ENCODE measurements around the gene ITSN1. TPM values are rescaled to one million over a fixed set of nuclear protein-coding genes. Genes with fewer than 3 reads are reported as not detected.

Gene ITSN1
- total RNA-seq, 8 experiments from 2014 or later = 27.8 to 89.0 (median 36.4) TPM

DNA sequence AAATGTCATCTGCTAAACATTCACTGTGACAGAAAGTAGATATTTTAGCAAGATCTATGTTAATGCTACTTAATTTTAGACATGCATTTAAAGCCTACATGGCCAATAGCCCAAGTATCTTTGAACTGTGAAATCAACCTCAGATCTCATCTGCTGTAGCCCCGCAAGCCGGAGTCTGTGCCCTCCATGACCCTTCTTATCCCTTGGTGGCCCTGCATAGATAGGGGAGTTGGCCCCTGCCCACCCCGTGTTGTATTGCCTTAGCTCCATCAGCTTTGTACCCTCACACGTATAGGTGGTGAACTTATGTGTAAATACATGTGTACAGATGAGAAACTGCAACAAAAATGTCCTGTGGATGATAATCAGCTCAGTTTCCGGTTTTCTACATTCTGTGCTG lies 254.8 kb downstream of the ITSN1 start:
- in situ Hi-C loops (cut with MboI; ENCODE audit: low pct_unique_long_range_greater_than_20kb in 2 of 9, low sequenced_read_pairs in 9 of 9, unreplicated experiment in 9 of 9) = loop anchor here in 3 of 9 experiments (25.0 kb wide), 2 partner anchors 235 to 260 kb away; partner anchors contain the start of genes CRYZL1 (in 2 of the 3) and ITSN1 (in 2 of the 3)
- ATAC-seq (replicated peaks in 6 of 8) = no peak
- Histone ChIP-seq H3K4me3 (no peak overlapping the region), H3K27ac (no peak overlapping the region), H3K4me1 (replicated peaks in 1 of 2) (peaks cover 5 to 22% of the 10 kb centered on the region in 2 donors)
- WGBS, 10 experiments = 60 to 100% (median 98%) methylated on average over 1 to 5 of the region's 5 CpGs; no CpG with 5 or more reads in 2 of the 10 experiments

GRCh38 chr21:33897739-33898138 lies 255.4 kb downstream of the ITSN1 start:
- no peak overlapping the region for H3K27ac ChIP-seq
- no peak overlapping the region for H3K4me3 ChIP-seq
- in situ Hi-C loops (cut with MboI; ENCODE audit: low pct_unique_long_range_greater_than_20kb in 2 of 9, low sequenced_read_pairs in 9 of 9, unreplicated experiment in 9 of 9) = loop anchor here in 3 of 9 experiments (25.0 kb wide), 2 partner anchors 235 to 260 kb away; partner anchors contain the start of genes CRYZL1 (in 2 of the 3) and ITSN1 (in 2 of the 3)
- H3K4me1 ChIP-seq (replicated peaks in 1 of 2) = peaks cover 5 to 22% of the 10 kb centered on the region in 2 donors
- 63 to 100% (median 88%) methylated on average over 1 to 3 of the region's 3 CpGs for WGBS, 10 experiments
- ATAC-seq (replicated peaks in 6 of 8) = no peak

- WGBS, 10 experiments = 17 to 100% (median 90%) methylated on average over 1 to 3 of the region's 3 CpGs; no CpG with 5 or more reads in 3 of the 10 experiments
- H3K4me3 ChIP-seq = no peak overlapping the region
- no peak overlapping the region for H3K27ac ChIP-seq
- peaks cover 5 to 22% of the 10 kb centered on the region in 2 donors for H3K4me1 ChIP-seq (replicated peaks in 1 of 2)
- ATAC-seq (replicated peaks in 6 of 8) = no peak
- in situ Hi-C loops (cut with MboI; ENCODE audit: low pct_unique_long_range_greater_than_20kb in 2 of 9, low sequenced_read_pairs in 9 of 9, unreplicated experiment in 9 of 9) = loop anchor here in 3 of 9 experiments (25.0 kb wide), 2 partner anchors 236 to 261 kb away; partner anchors contain the start of genes CRYZL1 (in 2 of the 3) and ITSN1 (in 2 of the 3)
Observed at GRCh38 chr21:33898586-33898985, 256.3 kb downstream of the ITSN1 start.

- H3K4me1 ChIP-seq (replicated peaks in 1 of 2) = peaks cover 5 to 22% of the 10 kb centered on the region in 2 donors
- WGBS, 10 experiments = 69 to 100% (median 92%) methylated on average over 1 to 5 of the region's 5 CpGs; no CpG with 5 or more reads in 2 of the 10 experiments
- no peak overlapping the region for H3K4me3 ChIP-seq
- in situ Hi-C loops (cut with MboI; ENCODE audit: low pct_unique_long_range_greater_than_20kb in 2 of 9, low sequenced_read_pairs in 9 of 9, unreplicated experiment in 9 of 9) = loop anchor here in 3 of 9 experiments (25.0 kb wide), 2 partner anchors 237 to 262 kb away; partner anchors contain the start of genes CRYZL1 (in 2 of the 3) and ITSN1 (in 2 of the 3)
- ATAC-seq (replicated peaks in 6 of 8) = peak in 4 of 8 experiments; percentile 28 to 35 (median 32)
- no peak overlapping the region for H3K27ac ChIP-seq
Observed at GRCh38 chr21:33899199-33899598, 256.9 kb downstream of the ITSN1 start.

DNA sequence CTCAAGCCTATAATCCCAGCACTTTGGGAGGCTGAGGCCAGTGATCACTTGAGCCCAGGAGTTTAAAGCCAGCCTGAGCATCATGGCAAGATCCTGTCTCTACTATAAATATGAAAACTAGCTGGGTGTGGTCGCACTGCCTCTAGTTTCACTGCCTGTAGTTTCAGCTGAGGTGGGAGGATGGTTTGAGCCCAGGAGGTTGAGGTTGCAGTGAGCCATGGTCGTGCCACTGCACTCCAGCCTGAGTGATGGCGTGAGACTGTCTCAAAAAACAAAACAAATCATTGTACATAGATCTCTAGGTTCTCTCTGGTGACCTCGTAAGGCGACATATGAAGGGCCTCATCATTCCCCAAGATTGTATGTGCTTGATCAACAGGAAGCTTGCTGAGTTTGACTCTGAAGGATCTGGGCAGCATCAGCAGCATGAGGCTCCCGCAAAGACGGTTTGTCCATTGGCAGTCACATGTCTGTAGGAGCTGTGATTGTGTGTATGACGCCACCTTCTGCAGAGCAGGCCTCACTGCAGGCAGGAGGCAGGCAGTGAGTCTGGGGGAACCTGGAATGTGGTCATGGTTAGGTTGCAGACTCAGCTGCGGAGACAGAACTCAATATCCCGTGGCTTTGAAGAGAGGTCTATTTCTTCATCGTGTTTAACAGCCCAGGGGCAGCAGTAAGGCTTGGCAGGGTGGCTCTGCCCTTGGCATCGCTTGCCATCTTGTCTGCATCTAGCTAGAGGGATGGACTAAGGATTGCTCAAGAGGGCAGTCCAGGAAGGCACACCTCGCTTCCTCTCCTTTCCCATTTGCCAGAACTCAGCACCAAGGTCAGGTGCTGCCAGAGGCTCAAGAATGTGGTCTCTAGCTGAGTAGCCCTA lies 259.3 kb downstream of the ITSN1 start:
- ATAC-seq (replicated peaks in 6 of 8) = peak; percentile 73 to 90 (median 84)
- in situ Hi-C loops (cut with MboI; ENCODE audit: low pct_unique_long_range_greater_than_20kb in 2 of 9, low sequenced_read_pairs in 9 of 9, unreplicated experiment in 9 of 9) = loop anchor here in 1 of 9 experiments (25.0 kb wide), 1 partner anchor 711 kb away; the partner anchor contains the start of gene RCAN1
- 0 to 100% (median 58%) methylated on average over 1 to 7 of the region's 13 CpGs; no CpG with 5 or more reads in 2 of the 10 experiments for WGBS, 10 experiments
- H3K27ac ChIP-seq = no peak overlapping the region
- peaks cover 5 to 18% of the 10 kb centered on the region in 2 donors for H3K4me1 ChIP-seq (replicated peaks in 1 of 2)
- H3K4me3 ChIP-seq = no peak overlapping the region

GRCh38 chr21:33902349-33902748 lies 260.0 kb downstream of the ITSN1 start:
- WGBS, 10 experiments = 67 to 100% (median 97%) methylated on average over 1 to 4 of the region's 6 CpGs; no CpG with 5 or more reads in 5 of the 10 experiments
- no peak overlapping the region for H3K27ac ChIP-seq
- H3K4me3 ChIP-seq = no peak overlapping the region
- in situ Hi-C loops (cut with MboI; ENCODE audit: low pct_unique_long_range_greater_than_20kb in 2 of 9, low sequenced_read_pairs in 9 of 9, unreplicated experiment in 9 of 9) = loop anchor here in 1 of 9 experiments (25.0 kb wide), 1 partner anchor 710 kb away; the partner anchor contains the start of gene RCAN1
- H3K4me1 ChIP-seq (replicated peaks in 1 of 2) = peaks cover 5 to 18% of the 10 kb centered on the region in 2 donors
- peak in 1 of 8 experiments; percentile 10 for ATAC-seq (replicated peaks in 6 of 8)

GRCh38 chr21:33904041-33904440 lies 261.7 kb downstream of the ITSN1 start:
- in situ Hi-C loops (cut with MboI; ENCODE audit: low pct_unique_long_range_greater_than_20kb in 2 of 9, low sequenced_read_pairs in 9 of 9, unreplicated experiment in 9 of 9) = loop anchor here in 1 of 9 experiments (25.0 kb wide), 1 partner anchor 708 kb away; the partner anchor contains the start of gene RCAN1
- WGBS, 10 experiments = 63 to 100% (median 88%) methylated on average over 1 to 3 of the region's 5 CpGs; no CpG with 5 or more reads in 4 of the 10 experiments
- H3K27ac ChIP-seq = no peak overlapping the region
- ATAC-seq (replicated peaks in 6 of 8) = no peak
- H3K4me1 ChIP-seq (replicated peaks in 1 of 2) = peaks cover 0 to 11% of the 10 kb centered on the region in 2 donors
- H3K4me3 ChIP-seq = no peak overlapping the region

- H3K4me1 ChIP-seq (replicated peaks in 1 of 2) = peaks cover 0 to under 1% of the 10 kb centered on the region in 2 donors
- no peak overlapping the region for H3K27ac ChIP-seq
- 20 to 100% (median 91%) methylated on average over 1 to 6 of the region's 6 CpGs for WGBS, 10 experiments
- ATAC-seq (replicated peaks in 6 of 8) = no peak
- in situ Hi-C loops (cut with MboI; ENCODE audit: low pct_unique_long_range_greater_than_20kb in 2 of 9, low sequenced_read_pairs in 9 of 9, unreplicated experiment in 9 of 9) = loop anchor here in 1 of 9 experiments (25.0 kb wide), 1 partner anchor 704 kb away; the partner anchor contains the start of gene RCAN1
- no peak overlapping the region for H3K4me3 ChIP-seq
Observed at GRCh38 chr21:33908760-33909159, 266.5 kb downstream of the ITSN1 start.

DNA sequence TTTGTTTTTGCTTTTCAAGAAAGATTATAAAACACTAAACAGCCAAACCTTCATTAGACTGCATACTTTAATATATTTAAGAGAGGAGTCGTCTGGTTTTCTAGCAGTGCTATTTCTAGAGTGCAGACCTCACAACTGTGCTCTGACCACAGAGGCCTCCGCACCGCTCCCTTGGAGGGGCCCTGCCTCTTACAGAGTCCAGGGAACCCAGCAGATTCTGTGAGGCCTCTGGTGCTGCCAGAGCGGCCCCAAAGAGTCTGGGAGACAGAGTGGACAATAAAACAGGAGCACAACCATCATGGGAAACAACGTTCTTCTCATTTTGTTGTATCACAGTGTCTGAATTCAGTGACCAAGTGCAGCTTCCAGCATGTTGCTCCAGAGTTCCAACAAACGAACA lies 267.5 kb downstream of the ITSN1 start:
- Histone ChIP-seq H3K4me3 (no peak overlapping the region), H3K27ac (no peak overlapping the region), H3K4me1 (replicated peaks in 1 of 2) (peaks cover 3 to 10% of the 10 kb centered on the region in 2 donors)
- in situ Hi-C loops (cut with MboI; ENCODE audit: low pct_unique_long_range_greater_than_20kb in 2 of 9, low sequenced_read_pairs in 9 of 9, unreplicated experiment in 9 of 9) = loop anchor here in 1 of 9 experiments (25.0 kb wide), 1 partner anchor 703 kb away; the partner anchor contains the start of gene RCAN1
- 40 to 100% (median 93%) methylated on average over 1 to 6 of the region's 6 CpGs; no CpG with 5 or more reads in 2 of the 10 experiments for WGBS, 10 experiments
- ATAC-seq (replicated peaks in 6 of 8) = no peak

- ATAC-seq (replicated peaks in 6 of 8) = peak in 1 of 8 experiments; percentile 3
- H3K4me3 ChIP-seq = peak overlapping the region in 3 of 5 donors; percentile 80 to 93 (median 85)
- in situ Hi-C loops (cut with MboI; ENCODE audit: low pct_unique_long_range_greater_than_20kb in 2 of 9, low sequenced_read_pairs in 9 of 9, unreplicated experiment in 9 of 9) = loop anchor here in 1 of 9 experiments (25.0 kb wide), 1 partner anchor 698 kb away; the partner anchor contains the start of gene RCAN1
- H3K27ac ChIP-seq = no peak overlapping the region
- WGBS, 10 experiments = 5 to 100% (median 86%) methylated on average over 1 to 5 of the region's 5 CpGs
- H3K4me1 ChIP-seq (replicated peaks in 1 of 2) = peaks cover 8 to 15% of the 10 kb centered on the region in 2 donors
Observed at GRCh38 chr21:33914188-33914587, 271.9 kb downstream of the ITSN1 start.

GRCh38 chr21:33915368-33916199 lies 273.3 kb downstream of the ITSN1 start, which contains the start of gene ATP5PO:
ATP5PO (minus strand) TSS chr21:33915804; CDS start chr21:33915763, 41 bp downstream.
- Histone ChIP-seq H3K4me3 (peak within 1 kb of the TSS; percentile 61 to 93 (median 85)), H3K4me1 (replicated peaks in 1 of 2) (peaks cover 8 to 15% of the 10 kb centered on the region in 2 donors), H3K27ac (peak within 1 kb of the TSS; percentile 67 to 81)
- in situ Hi-C loops (cut with MboI; ENCODE audit: low pct_unique_long_range_greater_than_20kb in 2 of 9, low sequenced_read_pairs in 9 of 9, unreplicated experiment in 9 of 9) = loop anchor here in 1 of 9 experiments (25.0 kb wide), 1 partner anchor 697 kb away; the partner anchor contains the start of gene RCAN1
- peak; percentile 96 to 100 (median 100) for ATAC-seq (replicated peaks in 6 of 8)
- WGBS, 10 experiments = 0 to 12% (median 3%) methylated on average over 1 to 16 of the region's 45 CpGs; no CpG with 5 or more reads in 2 of the 10 experiments
